GM19467 (cell line): ENCODE data around the gene TREM2.
"Not testable (repeated sequence)": the region's sequence is repeated elsewhere in the genome, so short reads cannot be mapped to it uniquely, and the experiment has no call there.

Experiments used
- ATAC-seq: cut with Tn5 transposase; IDR thresholded peaks from one replicate; pipeline ENCODE4 v1.9.1; 2021; ENCODE audit warnings: mild to moderate bottlenecking, moderate library complexity; ENCODE audit not compliant: unreplicated experiment

The TREM2 gene

GRCh38 chr6:41156001-41156400 is 6.9 kb downstream of the TREM2 start:
- no peak for ATAC-seq

- ATAC-seq = no peak
Observed at GRCh38 chr6:41155132-41155805, 7.6 kb downstream of the TREM2 start.

- ATAC-seq = no peak
Observed at GRCh38 chr6:41153992-41154625, 8.8 kb downstream of the TREM2 start, which contains the start of gene TREML1. Gene TREML1 (minus strand): TSS chr6:41154347. CDS start chr6:41154288, 59 bp downstream.

GRCh38 chr6:41153451-41153850 is 9.5 kb downstream of the TREM2 start:
- ATAC-seq = no peak

GRCh38 chr6:41150671-41151070 is 12.2 kb downstream of the TREM2 start:
- ATAC-seq = no peak

GRCh38 chr6:41147917-41148316 is 15.0 kb downstream of the TREM2 start:
- ATAC-seq = no peak

- ATAC-seq = no peak
Observed at GRCh38 chr6:41136911-41137310, 26.0 kb downstream of the TREM2 start.

- ATAC-seq = no peak
Observed at GRCh38 chr6:41135062-41135832, 27.7 kb downstream of the TREM2 start.

GRCh38 chr6:41132254-41132653 is 30.7 kb downstream of the TREM2 start:
- no peak for ATAC-seq

- ATAC-seq = no peak
Observed at GRCh38 chr6:41125282-41125681, 37.6 kb downstream of the TREM2 start.

GRCh38 chr6:41122918-41123317 is 40.0 kb downstream of the TREM2 start:
- ATAC-seq = no peak

GRCh38 chr6:41122373-41122772 is 40.5 kb downstream of the TREM2 start:
- no peak for ATAC-seq

- ATAC-seq = no peak
Observed at GRCh38 chr6:41120058-41120457, 42.9 kb downstream of the TREM2 start.

GRCh38 chr6:41119508-41119907 is 43.4 kb downstream of the TREM2 start:
- ATAC-seq = no peak

- ATAC-seq = not testable (repeated sequence)
Observed at GRCh38 chr6:41115027-41115426, 47.9 kb downstream of the TREM2 start.

- ATAC-seq = no peak
Observed at GRCh38 chr6:41111017-41111416, 51.9 kb downstream of the TREM2 start.
